GF-D8 (cell line): ENCODE data around the gene PITPNM3.

Experiments
- DNase-seq: peaks from one replicate; lab custom pipeline; 2025; lab: John Stamatoyannopoulos, UW

PITPNM3 gene

DNA sequence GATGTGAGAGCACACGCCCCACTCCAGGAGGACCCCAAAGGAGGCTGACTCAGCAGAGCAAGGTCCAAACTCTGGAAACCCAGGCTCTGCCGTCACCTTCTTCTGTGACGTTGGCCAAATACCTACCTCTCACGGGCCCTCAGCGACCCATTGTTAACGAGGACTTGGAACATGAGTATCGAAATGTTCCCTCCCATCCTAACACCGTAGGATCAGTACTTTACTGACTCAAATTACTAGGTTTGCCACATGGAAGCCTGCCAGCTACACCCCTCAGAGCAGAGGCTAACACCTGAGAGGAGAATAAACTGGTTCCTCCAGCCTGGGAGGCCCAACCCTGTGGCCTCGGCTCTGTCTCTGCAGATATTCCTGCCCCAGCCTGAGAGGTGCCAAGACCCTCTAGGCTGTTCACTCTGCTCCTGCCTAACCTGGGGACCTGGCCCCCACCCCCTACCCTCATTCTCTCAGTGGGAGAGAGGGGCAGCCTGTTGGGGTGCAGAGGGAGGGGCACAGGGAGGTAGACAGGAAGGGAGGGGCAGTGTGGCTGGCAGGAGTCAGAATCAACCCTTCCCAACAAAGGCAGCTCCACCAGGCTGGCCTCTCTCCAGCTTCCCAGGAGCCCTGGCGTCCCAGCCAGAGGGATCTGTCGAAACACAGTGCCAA lies 4.4 kb downstream of the PITPNM3 start:
- DNase-seq, result no peak

DNA sequence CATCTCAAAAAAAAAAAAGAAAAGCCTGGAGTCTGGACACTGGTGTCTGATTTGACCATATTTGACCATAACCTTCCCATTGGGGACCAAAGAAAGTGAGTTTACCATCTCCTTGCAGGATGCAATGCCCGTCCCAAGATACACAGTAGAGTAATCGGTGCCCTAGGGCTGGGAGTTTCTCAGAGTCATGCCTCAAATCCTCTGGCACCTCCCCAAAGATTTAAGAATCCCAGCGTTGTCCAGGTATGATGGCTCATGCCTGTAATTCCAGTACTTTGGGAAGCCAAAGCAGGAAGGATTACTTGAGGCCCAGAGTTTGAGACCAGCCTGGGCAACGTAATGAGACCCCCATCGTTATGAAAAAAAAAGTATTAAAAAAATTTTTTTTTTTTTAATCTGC lies 5.0 kb downstream of the PITPNM3 start:
- no peak for DNase-seq

GRCh38 chr17:6549384-6550036 lies 6.8 kb downstream of the PITPNM3 start:
- no peak for DNase-seq

DNA sequence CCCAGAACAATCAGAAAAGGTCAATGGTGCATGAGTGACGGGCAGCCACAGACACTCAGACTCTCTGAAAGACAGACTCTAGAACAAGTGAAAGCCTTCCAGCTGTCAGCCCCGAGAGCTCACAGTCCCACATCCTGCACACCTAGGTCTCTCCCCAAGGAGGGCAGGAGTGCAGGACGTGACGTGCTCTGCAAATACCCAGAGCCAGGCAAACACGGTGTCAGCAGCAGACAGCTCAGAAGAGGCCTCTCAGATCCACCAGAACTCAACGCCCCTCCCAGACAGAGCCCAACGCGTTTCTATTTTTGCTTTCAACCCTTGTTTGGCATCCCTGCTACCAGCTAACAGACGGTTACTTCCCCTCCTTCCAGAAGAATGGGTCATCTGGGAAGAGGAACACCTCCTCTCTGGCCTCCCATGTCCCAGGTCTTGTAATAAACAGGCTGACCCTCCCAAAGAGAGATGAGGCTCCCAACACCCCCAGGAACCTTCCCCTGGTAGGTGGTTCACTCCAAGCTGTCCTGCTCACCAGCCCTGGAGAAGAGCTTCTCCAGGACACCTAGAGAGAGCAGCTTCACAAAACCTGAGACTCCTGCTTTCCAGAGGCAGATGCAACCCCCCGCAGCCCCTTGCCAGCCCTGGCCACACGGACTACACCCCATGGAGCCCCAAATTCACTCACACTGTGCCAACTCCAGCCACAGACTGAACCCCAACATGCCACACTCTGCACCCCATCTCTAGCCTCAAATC lies 7.6 kb downstream of the PITPNM3 start:
- DNase-seq, result no peak

DNA sequence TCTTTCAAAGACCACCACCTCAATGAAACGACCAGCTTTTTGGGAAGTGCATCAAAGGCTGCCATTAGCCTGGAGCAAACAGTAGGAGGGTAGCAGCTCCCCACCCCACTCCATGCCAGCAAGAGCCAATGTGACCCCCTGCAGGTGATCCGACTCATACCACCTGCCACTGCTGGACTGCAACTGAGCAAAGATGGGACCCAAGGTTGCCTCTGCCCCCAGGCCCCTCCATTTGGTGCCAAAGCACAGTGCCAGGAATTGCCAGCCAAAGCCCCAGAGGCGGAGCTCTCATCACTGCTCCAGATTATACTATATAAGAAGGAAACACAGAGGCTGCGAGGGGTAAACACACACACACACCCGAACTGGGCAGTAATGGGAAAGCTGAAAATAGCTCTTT lies 8.3 kb downstream of the PITPNM3 start:
- DNase-seq, result no peak

- no peak for DNase-seq
Observed at GRCh38 chr17:6547336-6547735, 9.0 kb downstream of the PITPNM3 start.

- no peak for DNase-seq
Observed at GRCh38 chr17:6546069-6546718, 10.2 kb downstream of the PITPNM3 start.

DNA sequence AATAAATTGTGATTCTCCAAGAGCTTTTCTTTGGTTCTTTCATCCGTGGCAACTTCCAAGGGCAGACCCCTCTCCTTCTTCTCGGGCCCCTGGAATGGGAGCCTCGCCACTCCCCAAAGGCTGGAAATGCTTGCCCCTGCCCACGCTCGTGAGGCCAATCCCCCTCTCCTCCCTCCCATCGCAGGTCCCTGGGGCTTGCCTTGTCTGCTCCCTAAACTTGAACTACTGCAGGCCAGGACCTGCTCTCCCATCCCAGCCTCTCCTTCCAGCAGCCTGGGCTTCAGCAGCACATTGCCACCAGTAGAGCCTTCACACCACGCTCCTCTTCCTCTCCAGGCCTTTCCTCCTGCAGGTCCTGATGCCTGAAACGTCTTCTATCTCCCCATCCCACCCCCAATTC lies 11.1 kb downstream of the PITPNM3 start:
- no peak for DNase-seq

- DNase-seq, result no peak
Observed at GRCh38 chr17:6544011-6544370, 12.4 kb downstream of the PITPNM3 start.

DNA sequence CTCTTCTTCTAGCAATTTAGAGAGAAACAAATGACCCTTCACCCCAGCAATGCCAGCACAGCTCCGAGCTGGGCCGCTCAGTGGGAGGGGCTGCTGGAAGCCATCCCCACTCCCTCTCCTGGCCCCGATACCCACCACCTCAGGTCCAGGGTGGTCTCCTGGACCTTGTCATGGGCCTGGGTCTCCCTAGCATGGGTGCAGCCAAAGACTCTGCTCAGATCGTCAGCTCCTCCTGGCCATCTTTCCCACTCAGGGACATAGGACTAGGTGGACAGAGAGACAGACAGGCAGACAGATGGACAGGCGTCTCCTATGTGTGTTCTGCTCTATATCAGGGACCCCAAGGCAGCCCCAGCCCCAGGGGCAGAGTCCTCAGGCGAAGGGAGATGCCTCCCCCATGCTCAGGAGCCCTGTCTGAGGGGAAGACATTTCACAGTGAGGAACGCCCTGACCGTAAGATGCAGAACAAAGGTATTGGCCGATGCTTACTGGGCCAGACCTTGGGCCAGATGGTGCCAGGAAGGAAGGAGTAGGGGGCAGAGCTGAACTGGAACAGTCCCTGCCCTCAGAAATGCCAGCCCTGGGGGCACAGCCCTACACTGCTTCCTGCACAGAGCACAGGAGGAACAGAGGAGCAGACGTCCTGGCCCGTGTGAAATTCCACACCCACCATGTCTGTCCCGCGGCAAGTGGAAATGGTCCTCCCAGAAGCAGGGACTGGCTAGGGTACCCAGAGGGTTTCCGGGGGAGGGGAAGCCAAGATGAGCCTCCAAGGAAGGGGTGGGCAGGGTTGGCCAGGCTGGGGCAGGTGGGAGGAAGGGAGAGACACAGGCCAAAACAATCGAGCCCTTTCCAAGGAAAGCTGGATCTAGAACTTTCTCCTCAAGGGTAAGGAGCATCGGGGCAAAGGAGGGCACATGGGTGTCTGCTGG lies 13.0 kb downstream of the PITPNM3 start:
- no peak for DNase-seq

DNA sequence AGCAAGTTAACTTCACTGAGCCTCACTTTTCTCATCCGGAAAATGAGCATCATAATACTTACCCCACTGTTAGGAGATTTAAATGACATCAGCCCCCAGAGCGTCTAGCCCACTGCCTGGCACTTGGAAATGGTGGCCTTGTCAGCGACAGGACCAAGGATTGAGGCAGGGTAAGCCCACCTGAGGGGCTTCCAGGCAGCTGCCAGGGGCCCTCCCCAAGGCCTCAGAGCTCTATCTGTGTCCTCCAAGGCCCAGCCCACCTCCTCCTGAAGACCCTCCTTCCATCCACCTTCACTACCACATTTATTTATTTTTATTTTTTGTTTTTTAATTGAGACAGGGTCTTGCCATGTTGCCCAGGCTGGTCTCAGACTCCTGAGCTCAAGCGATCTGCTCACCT lies 13.8 kb downstream of the PITPNM3 start:
- no peak for DNase-seq

- DNase-seq, result no peak
Observed at GRCh38 chr17:6541886-6542285, 14.5 kb downstream of the PITPNM3 start.

DNA sequence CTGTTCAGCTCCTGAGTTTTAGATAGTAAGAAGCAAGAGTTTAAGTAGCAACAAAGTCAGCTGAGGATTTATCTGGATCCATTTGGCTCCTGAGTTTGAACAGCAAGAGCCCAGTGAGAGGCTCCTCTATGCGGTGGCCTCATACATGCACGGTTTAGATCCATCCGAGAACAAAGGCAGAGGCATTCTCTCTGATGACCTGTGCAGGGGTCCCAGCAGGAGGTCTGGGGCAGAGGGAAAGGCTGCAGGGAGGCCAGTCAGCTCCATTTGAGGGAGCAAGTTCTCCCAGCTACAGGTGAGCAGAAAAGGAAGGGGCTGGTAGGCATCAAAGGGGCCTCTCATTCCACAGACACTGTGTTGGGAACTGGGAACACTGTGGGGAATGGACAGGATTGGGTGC lies 16.5 kb downstream of the PITPNM3 start:
- no peak for DNase-seq

GRCh38 chr17:6536566-6537065 lies 19.7 kb downstream of the PITPNM3 start:
- DNase-seq, result no peak

DNA sequence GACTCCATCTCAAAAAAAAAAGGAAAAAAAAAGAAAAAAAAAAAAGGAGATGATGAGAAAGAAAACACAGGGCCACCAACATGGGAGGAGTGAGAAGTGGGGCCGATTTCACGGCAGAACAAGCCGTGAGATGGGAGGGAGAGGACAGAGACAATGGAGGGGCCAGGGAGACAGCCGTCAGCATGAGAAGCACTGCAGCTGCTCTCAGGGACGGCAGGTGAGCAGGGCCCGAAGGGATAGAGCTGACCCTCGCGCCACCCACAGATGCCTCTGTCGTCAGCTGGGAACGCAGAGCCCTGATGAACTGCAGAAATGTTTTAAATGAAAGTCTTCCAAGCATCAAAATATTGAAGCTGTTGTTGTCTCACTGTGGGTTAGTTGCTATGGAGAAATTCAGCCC lies 20.3 kb downstream of the PITPNM3 start:
- DNase-seq, result no peak

- DNase-seq, result no peak
Observed at GRCh38 chr17:6534846-6535514, 21.4 kb downstream of the PITPNM3 start.

DNA sequence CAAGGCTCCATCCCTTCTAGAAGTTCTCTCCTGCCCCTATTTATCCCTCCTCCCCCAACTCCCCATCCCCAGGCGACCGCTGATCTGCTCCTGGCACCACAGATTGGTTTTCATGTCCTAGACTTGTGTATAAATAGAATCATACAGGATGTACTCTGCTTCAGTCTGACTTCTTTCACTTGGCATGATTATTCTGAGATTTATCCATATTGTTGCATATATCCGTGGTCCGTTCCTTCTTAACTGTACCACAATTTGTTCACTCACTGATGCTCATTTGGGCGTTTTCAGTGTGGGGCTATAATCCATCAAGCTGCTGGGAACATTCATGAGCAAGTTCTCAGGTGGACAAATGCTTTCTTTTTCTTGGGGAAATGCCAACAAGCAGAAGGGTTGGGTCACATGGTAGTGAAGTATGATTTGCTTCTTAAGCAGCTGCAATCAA lies 23.9 kb downstream of the PITPNM3 start:
- no peak for DNase-seq

- DNase-seq, result no peak
Observed at GRCh38 chr17:6531575-6531974, 24.8 kb downstream of the PITPNM3 start.

DNA sequence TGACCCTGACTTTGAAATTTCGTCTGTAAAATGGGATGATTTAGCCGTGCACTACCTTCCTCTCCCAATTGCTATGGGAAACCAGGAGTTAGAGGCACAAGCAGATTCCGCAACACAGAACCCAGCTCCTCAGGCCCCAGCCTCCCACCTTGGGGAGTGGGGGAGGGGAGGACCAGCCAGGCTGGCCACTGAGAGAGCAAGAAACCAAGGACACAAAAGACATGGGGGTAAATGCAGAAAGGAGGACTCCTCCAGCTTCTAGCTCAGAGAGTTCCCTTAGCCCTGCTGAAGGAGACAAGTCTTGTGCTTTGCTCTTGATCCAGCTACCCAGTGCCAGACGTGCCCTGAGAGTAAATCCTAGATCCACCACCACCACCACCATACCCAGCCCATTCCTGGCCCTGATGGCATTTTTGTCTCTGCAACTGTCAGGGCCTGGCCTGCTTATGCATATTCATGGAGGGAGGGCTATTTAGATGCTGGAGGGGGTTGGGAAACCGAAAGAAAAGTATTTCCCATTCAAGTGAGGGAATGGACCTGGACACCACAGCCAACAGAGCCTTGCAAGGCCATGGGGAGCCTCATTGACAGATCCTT lies 25.9 kb downstream of the PITPNM3 start:
- no peak for DNase-seq

- no peak for DNase-seq
Observed at GRCh38 chr17:6528557-6528956, 27.8 kb downstream of the PITPNM3 start.
